ENCODE data around the gene GDE1.

Gene GDE1

GRCh38 chr16:19490619-19491018 lies 31.3 kb downstream of the GDE1 start:
- no peak for TF ChIP-seq CTCF (IDR thresholded peaks at IDR 0.05; ENCODE audit: low read depth, low read length)
- H3K4me3 ChIP-seq (ENCODE audit: low read depth, low read length) = no peak overlapping the region
- no peaks in the 10 kb centered on the region for H3K27me3 ChIP-seq (ENCODE audit: insufficient read depth, low read depth, severe bottlenecking)
- DNase-seq = no peak
- H3K36me3 ChIP-seq = no peaks in the 10 kb centered on the region
- H3K9me3 ChIP-seq (ENCODE audit: severe bottlenecking) = no peaks in the 10 kb centered on the region
- no peak overlapping the region for H3K27ac ChIP-seq

GRCh38 chr16:19488213-19488640 lies 33.7 kb downstream of the GDE1 start:
- H3K9me3 ChIP-seq (ENCODE audit: severe bottlenecking) = no peaks in the 10 kb centered on the region
- TF ChIP-seq CTCF (IDR thresholded peaks at IDR 0.05; ENCODE audit: low read depth, low read length) = no peak
- no peak overlapping the region for H3K27ac ChIP-seq
- no peak for DNase-seq
- no peaks in the 10 kb centered on the region for H3K36me3 ChIP-seq
- H3K27me3 ChIP-seq (ENCODE audit: insufficient read depth, low read depth, severe bottlenecking) = no peaks in the 10 kb centered on the region
- H3K4me3 ChIP-seq (ENCODE audit: low read depth, low read length) = no peak overlapping the region

DNA sequence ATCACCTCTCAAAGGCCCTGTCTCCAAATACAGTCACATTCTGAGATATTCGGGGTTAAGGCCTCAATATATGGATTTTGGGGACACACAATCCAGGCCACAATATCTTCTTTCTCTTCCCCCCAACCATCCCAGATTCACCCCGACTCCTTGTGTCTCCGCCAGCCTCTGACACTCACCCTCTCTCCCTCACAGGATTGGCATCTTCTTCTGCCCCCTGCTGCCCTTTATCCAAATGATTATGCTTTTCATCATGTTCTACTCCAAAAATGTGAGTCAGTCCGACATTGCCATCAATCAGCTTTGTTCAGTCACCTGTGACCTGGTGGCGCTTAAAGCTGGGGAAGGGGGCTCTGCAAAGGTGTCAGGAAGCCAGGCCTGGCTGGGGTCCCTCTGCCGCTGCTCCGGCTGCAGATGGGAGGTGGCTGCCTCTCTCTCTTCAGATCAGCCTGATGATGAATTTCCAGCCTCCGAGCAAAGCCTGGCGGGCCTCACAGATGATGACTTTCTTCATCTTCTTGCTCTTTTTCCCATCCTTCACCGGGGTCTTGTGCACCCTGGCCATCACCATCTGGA lies 35.1 kb downstream of the GDE1 start:
- TF ChIP-seq CTCF (IDR thresholded peaks at IDR 0.05; ENCODE audit: low read depth, low read length) = no peak
- Histone ChIP-seq H3K4me3 (ENCODE audit: low read depth, low read length) (no peak overlapping the region), H3K9me3 (ENCODE audit: severe bottlenecking) (no peaks in the 10 kb centered on the region), H3K27me3 (ENCODE audit: insufficient read depth, low read depth, severe bottlenecking) (no peaks in the 10 kb centered on the region), H3K36me3 (no peaks in the 10 kb centered on the region), H3K27ac (no peak overlapping the region)
- no peak for DNase-seq

DNA sequence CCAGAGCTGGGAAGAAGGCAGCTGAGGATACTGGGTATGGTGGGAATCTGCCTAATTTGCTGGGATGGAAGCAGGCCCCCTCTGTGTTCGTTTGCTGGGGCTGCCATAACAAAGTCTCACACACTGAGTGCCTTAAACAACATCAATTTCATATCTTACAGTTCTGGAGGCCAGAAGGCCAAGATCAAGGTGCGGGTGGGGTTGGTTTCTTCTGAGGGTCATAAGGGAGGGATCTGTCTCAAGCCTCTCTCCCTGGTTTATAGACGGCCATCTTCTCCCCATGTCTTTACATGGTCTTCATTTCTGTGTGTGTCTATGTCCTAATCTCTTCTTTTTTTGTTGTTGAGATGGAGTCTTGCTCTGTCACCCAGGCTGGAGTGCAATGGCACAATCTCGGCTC lies 35.8 kb downstream of the GDE1 start:
- Histone ChIP-seq H3K27me3 (ENCODE audit: insufficient read depth, low read depth, severe bottlenecking) (no peaks in the 10 kb centered on the region), H3K9me3 (ENCODE audit: severe bottlenecking) (no peaks in the 10 kb centered on the region), H3K4me3 (ENCODE audit: low read depth, low read length) (no peak overlapping the region), H3K36me3 (no peaks in the 10 kb centered on the region), H3K27ac (no peak overlapping the region)
- no peak for TF ChIP-seq CTCF (IDR thresholded peaks at IDR 0.05; ENCODE audit: low read depth, low read length)
- DNase-seq = no peak

GRCh38 chr16:19485611-19486010 lies 36.3 kb downstream of the GDE1 start:
- Histone ChIP-seq H3K4me3 (ENCODE audit: low read depth, low read length) (no peak overlapping the region), H3K36me3 (no peaks in the 10 kb centered on the region), H3K27ac (no peak overlapping the region), H3K9me3 (ENCODE audit: severe bottlenecking) (no peaks in the 10 kb centered on the region), H3K27me3 (ENCODE audit: insufficient read depth, low read depth, severe bottlenecking) (no peaks in the 10 kb centered on the region)
- no peak for DNase-seq
- TF ChIP-seq CTCF (IDR thresholded peaks at IDR 0.05; ENCODE audit: low read depth, low read length) = no peak

GRCh38 chr16:19484096-19484495 lies 37.8 kb downstream of the GDE1 start:
- Histone ChIP-seq H3K36me3 (no peaks in the 10 kb centered on the region), H3K9me3 (ENCODE audit: severe bottlenecking) (no peaks in the 10 kb centered on the region), H3K27me3 (ENCODE audit: insufficient read depth, low read depth, severe bottlenecking) (no peaks in the 10 kb centered on the region), H3K4me3 (ENCODE audit: low read depth, low read length) (no peak overlapping the region), H3K27ac (no peak overlapping the region)
- TF ChIP-seq CTCF (IDR thresholded peaks at IDR 0.05; ENCODE audit: low read depth, low read length) = no peak
- no peak for DNase-seq
